HepG2 (cell line): ENCODE results near the gene FAM171A2. TPM values are rescaled to one million over a fixed set of nuclear protein-coding genes. Genes with fewer than 3 reads are reported as not detected.
A peak's percentile ranks its signal among the peaks of the same experiment; 100 is the strongest.
"Not testable (repeated sequence)": the region's sequence is repeated elsewhere in the genome, so short reads cannot be mapped to it uniquely, and the experiment has no call there.

Experiments
- ARID5B ChIP-seq: IDR thresholded peaks from 2 replicates; pipeline ENCODE4 v1.4.0; 2020; ENCODE audit warnings: mild to moderate bottlenecking, missing genetic modification reagents
- ERF ChIP-seq: IDR thresholded peaks from 2 replicates; pipeline ENCODE4 v1.6.1; 2018; ENCODE audit warnings: missing biosample characterization, missing genetic modification reagents
- IKZF5 ChIP-seq: IDR thresholded peaks from 2 replicates; pipeline ENCODE4 v1.6.1; 2018; ENCODE audit warnings: missing genetic modification reagents, mild to moderate bottlenecking, missing compliant biosample characterization
- IRF2 ChIP-seq: IDR thresholded peaks from 2 replicates; pipeline ENCODE4 v1.6.1; 2018; ENCODE audit warnings: missing genetic modification reagents, missing compliant biosample characterization
- KLF6 ChIP-seq: IDR thresholded peaks from 2 replicates; pipeline ENCODE4 v1.8.0; 2016; ENCODE audit warnings: missing biosample characterization, missing genetic modification reagents
- PAXIP1 ChIP-seq: sonication (generic); formaldehyde crosslinking; conservative IDR thresholded peaks from 2 replicates; pipeline ENCODE4 v1.4.0; 2020; ENCODE audit warnings: mild to moderate bottlenecking, missing genetic modification reagents, moderate library complexity
- SETDB1 ChIP-seq: sonication (generic); formaldehyde crosslinking; IDR thresholded peaks from 2 replicates; pipeline ENCODE4 v1.5.1; 2020; ENCODE audit warnings: missing genetic modification reagents, mild to moderate bottlenecking, borderline replicate concordance
- SOX6 ChIP-seq, 2 experiments: fragments of 450-650 bp in 1 of 2; sonication (generic) in 1 of 2; formaldehyde crosslinking in 1 of 2; IDR thresholded peaks; 2 replicates each; pipeline versions ENCODE4 v1.4.0 to v1.6.1; 2017 to 2020; ENCODE audit warnings: antibody characterized with exemption in 1 of 2, mild to moderate bottlenecking in 1 of 2, missing genetic modification reagents in 1 of 2
- SP2 ChIP-seq: sonication (generic); formaldehyde crosslinking; IDR thresholded peaks from 2 replicates; pipeline ENCODE4 v1.5.1; 2020; ENCODE audit warnings: mild to moderate bottlenecking, missing genetic modification reagents
- TAF1 ChIP-seq: sonication (generic); formaldehyde crosslinking; IDR thresholded peaks from 2 replicates; pipeline ENCODE4 v1.4.0; 2020; ENCODE audit warnings: missing genetic modification reagents
- ZNF264 ChIP-seq: sonication (generic); formaldehyde crosslinking; IDR thresholded peaks from 2 replicates; pipeline ENCODE4 v1.4.0; 2020; ENCODE audit warnings: missing genetic modification reagents
- ZNF547 ChIP-seq: sonication (generic); formaldehyde crosslinking; IDR thresholded peaks from 2 replicates; pipeline ENCODE4 v1.5.1; 2020; ENCODE audit warnings: mild to moderate bottlenecking, missing genetic modification reagents
- ZNF605 ChIP-seq: sonication (generic); formaldehyde crosslinking; IDR thresholded peaks from 2 replicates; pipeline ENCODE4 v1.8.0; 2022; ENCODE audit warnings: mild to moderate bottlenecking, missing genetic modification reagents
- ZNF644 ChIP-seq: IDR thresholded peaks from 2 replicates; pipeline ENCODE4 v1.6.1; 2016; ENCODE audit warnings: low read depth
- ZNF747 ChIP-seq: sonication (generic); formaldehyde crosslinking; IDR thresholded peaks from 2 replicates; pipeline ENCODE4 v1.8.1; 2023; ENCODE audit warnings: missing genetic modification reagents, mild to moderate bottlenecking, borderline replicate concordance
- polyA plus RNA-seq, 8 experiments: library from polyadenylated mRNA; depleted of rRNA in 3 of 8; stranded (reverse) in 7 of 8; unstranded in 1 of 8; fragments of >200 nt; fragmentation: Illumina TruSeq in 4 of 8; extraction: Trizol in 4 of 8; gene quantifications; 2 replicates each; pipeline versions ENCODE4 v1.2.1 to v1.2.3, GENCODE V29; 2011 to 2016; ENCODE audit warnings: low read depth in 4 of 8, missing spikeins in 1 of 8, mixed read lengths in 1 of 8; ENCODE audit not compliant: insufficient read depth in 1 of 8
- total RNA-seq, 5 experiments: library from RNA; depleted of rRNA; stranded (reverse); fragments of >200 nt; fragmentation: Illumina TruSeq; extraction: Trizol; gene quantifications; 2 replicates each; pipeline ENCODE4 v1.2.3, GENCODE V29; 2016; ENCODE audit warnings: low read depth in 1 of 5

FAM171A2 gene
- total and polyA plus RNA-seq, 2 of the 13 experiments (the other 11 are each of a cell fraction or from before 2014, with no cell fraction given) = 1.8 to 3.6 TPM

GRCh38 chr17:44369414-44370023 lies 5.9 kb upstream of the FAM171A2 start (continued):
- TF ChIP-seq PAXIP1 (CRISPR knock-in tag) = peak; percentile 63
- peak; percentile 55 for TF ChIP-seq IKZF5 (CRISPR knock-in tag)
- 0 out of 2 replicates have a peak, but pooled peaks have one; percentile 67 for TF ChIP-seq ZNF547 (CRISPR knock-in tag)
- peak; percentile 8; the same call in 1 of the 2 replicates for TF ChIP-seq ARID5B (CRISPR knock-in tag)
- TF ChIP-seq ZNF747 (CRISPR knock-in tag) = peak; percentile 62; the same call in 1 of the 2 replicates
- TF ChIP-seq ZNF644 (CRISPR knock-in tag) = 0 out of 2 replicates have a peak, but pooled peaks have one; percentile 14
- TF ChIP-seq ZNF264 (CRISPR knock-in tag) = peak; percentile 30; the same call in 1 of the 2 replicates
- TF ChIP-seq SETDB1 = peak; percentile 80; the same call in 1 of the 2 replicates
- TF ChIP-seq IRF2 (CRISPR knock-in tag) = peak; percentile 56
- peak; percentile 88 for TF ChIP-seq ZNF605 (CRISPR knock-in tag)
- TF ChIP-seq TAF1 (CRISPR knock-in tag) = 0 out of 2 replicates have a peak, but pooled peaks have one; percentile 44
- not testable (repeated sequence) for TF ChIP-seq SOX6 (IDR thresholded peaks at IDR 0.05)
- peak; percentile 86 for TF ChIP-seq SOX6 (CRISPR knock-in tag; IDR thresholded peaks at IDR 0.05)
- peak; percentile 84 for TF ChIP-seq ERF (CRISPR knock-in tag)
- 0 out of 2 replicates have a peak, but pooled peaks have one; percentile 17 for TF ChIP-seq SP2 (CRISPR knock-in tag)
- TF ChIP-seq KLF6 (CRISPR knock-in tag) = peak; percentile 75
